C4-2B (cell line): ENCODE data around the gene C6orf163.

Experiments
- H3K27ac ChIP-seq: fragments of 450-650 bp; 2 replicates; pipeline ENCODE4 v1.5.1; 2017
- ZFX ChIP-seq: fragments of 450-650 bp; IDR thresholded peaks from 2 replicates; pipeline ENCODE4 v1.6.1; 2017
- TF ChIP-seq, protein P1 (sequence below): fragments of 450-650 bp; conservative IDR thresholded peaks from 2 replicates; pipeline ENCODE4 v1.5.1; 2017; ENCODE audit warnings: mild to moderate bottlenecking

Gene C6orf163

DNA sequence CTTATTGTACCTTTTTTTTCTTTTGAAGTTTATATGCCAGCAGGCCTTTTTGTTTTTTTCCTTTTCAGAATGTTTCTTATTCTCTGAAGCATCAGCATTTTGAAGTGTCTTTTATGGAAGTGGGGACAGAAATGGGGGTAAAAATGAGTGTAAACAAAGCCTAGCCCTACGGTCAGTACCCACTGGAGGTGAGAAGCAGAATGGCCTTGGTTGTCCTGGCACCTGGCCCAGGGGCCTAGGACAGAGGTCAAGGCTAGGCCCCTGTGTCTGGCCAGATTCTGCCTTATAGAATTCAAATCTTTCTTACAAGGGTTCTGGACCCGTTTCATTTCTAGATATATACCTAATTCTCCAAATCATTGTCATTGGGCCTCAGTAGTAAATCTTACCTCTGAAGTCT lies 3.5 kb upstream of the C6orf163 start:
- no peak for TF ChIP-seq ZFX
- TF ChIP-seq, protein P1, sequence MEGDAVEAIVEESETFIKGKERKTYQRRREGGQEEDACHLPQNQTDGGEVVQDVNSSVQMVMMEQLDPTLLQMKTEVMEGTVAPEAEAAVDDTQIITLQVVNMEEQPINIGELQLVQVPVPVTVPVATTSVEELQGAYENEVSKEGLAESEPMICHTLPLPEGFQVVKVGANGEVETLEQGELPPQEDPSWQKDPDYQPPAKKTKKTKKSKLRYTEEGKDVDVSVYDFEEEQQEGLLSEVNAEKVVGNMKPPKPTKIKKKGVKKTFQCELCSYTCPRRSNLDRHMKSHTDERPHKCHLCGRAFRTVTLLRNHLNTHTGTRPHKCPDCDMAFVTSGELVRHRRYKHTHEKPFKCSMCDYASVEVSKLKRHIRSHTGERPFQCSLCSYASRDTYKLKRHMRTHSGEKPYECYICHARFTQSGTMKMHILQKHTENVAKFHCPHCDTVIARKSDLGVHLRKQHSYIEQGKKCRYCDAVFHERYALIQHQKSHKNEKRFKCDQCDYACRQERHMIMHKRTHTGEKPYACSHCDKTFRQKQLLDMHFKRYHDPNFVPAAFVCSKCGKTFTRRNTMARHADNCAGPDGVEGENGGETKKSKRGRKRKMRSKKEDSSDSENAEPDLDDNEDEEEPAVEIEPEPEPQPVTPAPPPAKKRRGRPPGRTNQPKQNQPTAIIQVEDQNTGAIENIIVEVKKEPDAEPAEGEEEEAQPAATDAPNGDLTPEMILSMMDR, result no peak
- H3K27ac ChIP-seq, result no peak overlapping the region

DNA sequence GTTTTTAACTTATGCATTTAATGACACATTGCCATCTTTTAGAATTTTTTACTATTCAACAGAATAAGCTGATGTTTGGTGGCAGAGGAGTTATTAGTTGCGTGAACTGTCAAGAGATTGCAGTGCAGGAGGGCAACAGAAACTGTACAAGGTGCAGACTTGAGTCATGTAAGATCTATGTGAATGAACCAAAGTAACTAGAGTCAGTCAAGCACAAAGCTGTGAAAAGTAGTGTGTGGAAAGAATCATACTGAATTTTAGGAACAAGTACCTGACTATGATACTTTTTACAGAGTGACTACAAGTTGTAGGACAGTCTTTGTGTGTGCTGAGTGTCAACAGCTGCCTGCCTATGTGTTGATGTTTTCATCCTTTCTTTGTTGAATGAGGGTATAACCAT lies 2.7 kb upstream of the C6orf163 start:
- TF ChIP-seq ZFX, result no peak
- TF ChIP-seq, protein P1, result no peak

DNA sequence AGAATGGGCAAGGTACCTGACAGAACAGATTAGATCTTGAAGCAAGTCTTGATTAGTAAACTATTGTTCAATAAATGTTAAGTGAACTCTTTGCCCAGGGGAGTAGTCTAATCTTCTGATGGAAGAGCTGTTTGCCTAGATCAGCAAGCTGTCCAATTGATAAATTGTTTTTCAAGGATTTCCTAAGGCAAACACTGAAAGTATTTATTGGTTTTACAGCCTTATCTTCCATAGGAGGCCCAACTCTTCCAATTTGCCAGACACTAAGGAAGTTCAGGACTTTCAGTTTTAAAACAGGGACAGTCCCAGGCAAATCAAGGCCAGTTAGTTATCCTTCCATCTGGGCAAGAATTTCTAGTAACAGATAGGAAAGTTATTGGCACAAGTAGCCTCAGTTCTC lies 1.8 kb upstream of the C6orf163 start:
- TF ChIP-seq, protein P1, result no peak
- TF ChIP-seq ZFX, result no peak

More for the DNA sequence above, 2.7 kb upstream of the C6orf163 start:
- H3K27ac ChIP-seq, result no peak overlapping the region

DNA sequence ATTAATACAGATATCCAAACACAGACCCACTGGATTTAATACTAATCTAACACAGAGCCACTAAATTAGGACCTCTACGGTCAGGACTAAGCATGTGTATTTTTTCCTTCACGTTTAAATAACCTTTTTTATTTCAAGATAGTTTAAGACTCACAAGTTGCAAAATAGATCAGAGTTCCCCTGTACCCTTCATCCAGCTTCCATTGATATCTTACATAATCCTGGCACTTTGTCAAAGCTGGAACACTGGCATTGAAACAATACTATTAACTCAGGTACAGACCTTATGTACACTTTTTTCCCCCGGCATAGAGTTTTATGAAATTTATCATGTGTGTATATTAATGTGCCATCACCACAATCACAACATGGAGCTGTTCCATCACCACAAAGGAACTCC lies 2.1 kb downstream of the C6orf163 start:
- TF ChIP-seq ZFX, result no peak
- TF ChIP-seq, protein P1, result no peak
- H3K27ac ChIP-seq, result no peak overlapping the region

More for the DNA sequence above, 1.8 kb upstream of the C6orf163 start:
- H3K27ac ChIP-seq, result no peak overlapping the region

DNA sequence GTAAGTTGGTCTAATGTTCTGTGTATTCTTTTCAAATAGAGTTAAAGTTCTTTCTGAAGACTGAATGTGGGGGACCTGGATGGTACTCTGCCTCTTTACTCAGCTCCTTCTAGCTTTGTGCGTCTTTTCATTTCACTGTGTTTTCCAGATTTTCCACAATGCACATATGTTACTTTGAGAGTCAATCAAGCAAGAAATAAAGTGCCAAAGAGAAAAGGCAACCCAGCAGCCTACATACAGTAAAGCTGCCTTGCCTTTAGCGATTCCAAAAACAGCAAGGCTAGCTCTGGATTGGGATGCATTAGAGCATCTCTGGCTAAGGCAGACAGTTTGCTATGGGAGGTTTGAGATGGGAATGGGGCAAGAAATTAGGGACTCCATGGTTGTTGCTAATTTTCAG lies 5.3 kb downstream of the C6orf163 start:
- no peak overlapping the region for H3K27ac ChIP-seq
- TF ChIP-seq, protein P1, result no peak
- TF ChIP-seq ZFX, result no peak

DNA sequence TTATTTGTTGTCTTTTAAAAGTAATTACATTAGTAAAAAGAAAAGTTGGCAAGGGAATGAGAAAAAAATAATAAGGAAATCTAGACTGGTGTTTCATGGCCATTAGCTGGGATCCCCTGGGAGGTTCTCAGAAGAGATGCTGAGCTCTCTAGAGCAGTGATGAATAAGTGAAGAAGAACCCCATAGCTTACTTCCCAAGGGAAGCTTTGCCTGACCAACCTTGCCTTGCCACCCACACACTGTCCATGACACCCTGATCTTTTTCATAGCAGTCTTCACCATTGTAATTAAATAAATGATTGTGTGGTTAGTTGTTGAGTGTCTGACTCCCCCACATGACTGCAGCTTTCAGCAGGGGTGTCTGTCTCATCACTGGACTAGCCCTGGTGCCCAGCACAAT lies 5.9 kb downstream of the C6orf163 start:
- TF ChIP-seq ZFX, result no peak
- TF ChIP-seq, protein P1, result no peak
- no peak overlapping the region for H3K27ac ChIP-seq

DNA sequence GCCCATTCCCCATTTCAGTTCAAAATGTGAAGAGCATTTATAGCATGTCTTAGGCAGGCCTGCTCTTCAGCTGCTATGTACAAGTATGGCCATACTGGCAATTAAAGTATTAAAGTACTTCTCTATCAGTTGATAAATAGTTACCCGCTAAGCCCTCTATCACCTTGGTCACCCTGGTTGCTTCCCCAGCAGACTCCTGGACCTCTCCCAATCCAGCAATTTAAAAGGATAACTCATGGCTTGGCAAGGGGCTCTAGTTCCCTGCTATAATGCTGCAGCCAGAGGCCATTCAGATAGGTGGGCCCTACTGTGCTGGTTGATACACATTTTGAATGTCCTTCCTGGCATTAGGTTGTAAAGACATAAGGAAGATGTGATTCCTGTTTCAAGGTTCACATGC lies 7.0 kb downstream of the C6orf163 start:
- no peak overlapping the region for H3K27ac ChIP-seq
- TF ChIP-seq ZFX, result no peak
- TF ChIP-seq, protein P1, result no peak
